Fibroblast of lung (primary cell): ENCODE results near the gene PPFIBP1.

Experiments used
- EZH2 ChIP-seq: IDR thresholded peaks from 2 replicates; pipeline ENCODE4 v1.5.1; 2012; ENCODE audit warnings: low read length, control low read depth, mild to moderate bottlenecking; ENCODE audit errors: missing control alignments
- TF ChIP-seq, protein P1 (sequence below), 2 donors: IDR thresholded peaks in 1 of 2; conservative IDR thresholded peaks in 1 of 2; 1 replicate in 1 of 2; 2 replicates in 1 of 2; pipeline ENCODE4 v1.5.1; 2011 to 2012; ENCODE audit warnings: low read length in 2 of 2, control low read depth in 1 of 2, inconsistent platforms in 1 of 2, low read depth in 1 of 2, mild to moderate bottlenecking in 1 of 2

DNA sequence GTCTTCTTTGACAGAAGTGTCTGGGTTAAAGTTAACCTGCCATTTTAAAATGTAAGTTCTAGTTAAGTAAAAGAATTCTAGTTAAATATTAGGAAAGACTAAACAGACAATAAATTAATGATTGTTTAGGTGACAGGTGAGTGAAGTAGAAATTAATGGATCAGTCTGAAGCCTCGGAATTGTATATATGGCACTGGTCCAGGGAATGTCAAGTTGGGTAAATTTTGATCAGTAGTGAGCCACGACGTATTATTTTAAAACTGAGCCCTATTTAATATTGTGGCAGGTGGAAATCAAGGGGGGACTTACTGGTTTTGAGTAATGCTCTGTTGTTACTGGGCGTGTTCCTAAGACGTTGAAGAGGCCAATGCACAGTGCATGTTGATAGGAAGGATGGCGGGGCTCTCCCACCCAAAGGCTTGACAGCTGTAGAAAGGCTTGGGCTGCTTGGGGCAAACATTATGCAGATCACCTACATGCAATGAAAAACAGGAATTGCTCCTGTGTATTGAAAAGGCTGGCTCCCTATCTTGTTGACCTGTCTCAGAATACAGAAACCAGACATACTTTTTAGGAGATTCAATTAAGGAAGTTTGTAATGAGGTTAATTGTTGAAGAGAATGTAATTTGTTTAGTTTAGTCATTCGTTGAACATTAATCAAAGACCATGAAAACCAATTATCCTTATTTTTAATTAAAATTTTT lies 5.9 kb upstream of the PPFIBP1 start:
- TF ChIP-seq, protein P1, sequence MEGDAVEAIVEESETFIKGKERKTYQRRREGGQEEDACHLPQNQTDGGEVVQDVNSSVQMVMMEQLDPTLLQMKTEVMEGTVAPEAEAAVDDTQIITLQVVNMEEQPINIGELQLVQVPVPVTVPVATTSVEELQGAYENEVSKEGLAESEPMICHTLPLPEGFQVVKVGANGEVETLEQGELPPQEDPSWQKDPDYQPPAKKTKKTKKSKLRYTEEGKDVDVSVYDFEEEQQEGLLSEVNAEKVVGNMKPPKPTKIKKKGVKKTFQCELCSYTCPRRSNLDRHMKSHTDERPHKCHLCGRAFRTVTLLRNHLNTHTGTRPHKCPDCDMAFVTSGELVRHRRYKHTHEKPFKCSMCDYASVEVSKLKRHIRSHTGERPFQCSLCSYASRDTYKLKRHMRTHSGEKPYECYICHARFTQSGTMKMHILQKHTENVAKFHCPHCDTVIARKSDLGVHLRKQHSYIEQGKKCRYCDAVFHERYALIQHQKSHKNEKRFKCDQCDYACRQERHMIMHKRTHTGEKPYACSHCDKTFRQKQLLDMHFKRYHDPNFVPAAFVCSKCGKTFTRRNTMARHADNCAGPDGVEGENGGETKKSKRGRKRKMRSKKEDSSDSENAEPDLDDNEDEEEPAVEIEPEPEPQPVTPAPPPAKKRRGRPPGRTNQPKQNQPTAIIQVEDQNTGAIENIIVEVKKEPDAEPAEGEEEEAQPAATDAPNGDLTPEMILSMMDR (conservative IDR thresholded peaks at IDR 0.05 in 1 of 2, IDR thresholded peaks at IDR 0.05 in 1 of 2; ENCODE audit: low read depth in 1 of 2, low read length in 2 of 2) = no peak
- TF ChIP-seq EZH2 = no peak
